ENCODE results near the gene SCARF2.

Gene SCARF2

GRCh38 chr22:20434264-20434751 lies 3.3 kb downstream of the SCARF2 start:
- in situ Hi-C loops (cut with MboI; ENCODE audit: low sequenced_read_pairs, unreplicated experiment) = no loop called here
- TF ChIP-seq CTCF (IDR thresholded peaks at IDR 0.05; ENCODE audit: borderline replicate concordance, control extremely low read depth, extremely low read depth, insufficient read depth, missing control alignments) = no peak

GRCh38 chr22:20433686-20434241 lies 3.9 kb downstream of the SCARF2 start:
- in situ Hi-C loops (cut with MboI; ENCODE audit: low sequenced_read_pairs, unreplicated experiment) = no loop called here
- DNase-seq (ENCODE audit: low spot score) = peak; percentile 22
- TF ChIP-seq CTCF (IDR thresholded peaks at IDR 0.05; ENCODE audit: borderline replicate concordance, control extremely low read depth, extremely low read depth, insufficient read depth, missing control alignments) = no peak

More at GRCh38 chr22:20434264-20434751, 3.3 kb downstream of the SCARF2 start:
- peak; percentile 16 for DNase-seq (ENCODE audit: low spot score)

GRCh38 chr22:20433191-20433590 lies 4.4 kb downstream of the SCARF2 start:
- in situ Hi-C loops (cut with MboI; ENCODE audit: low sequenced_read_pairs, unreplicated experiment) = no loop called here

GRCh38 chr22:20432244-20432686 lies 5.4 kb downstream of the SCARF2 start:
- DNase-seq (ENCODE audit: low spot score) = peak; percentile 31
- TF ChIP-seq CTCF (IDR thresholded peaks at IDR 0.05; ENCODE audit: borderline replicate concordance, control extremely low read depth, extremely low read depth, insufficient read depth, missing control alignments) = no peak
- in situ Hi-C loops (cut with MboI; ENCODE audit: low sequenced_read_pairs, unreplicated experiment) = no loop called here

More at GRCh38 chr22:20433191-20433590, 4.4 kb downstream of the SCARF2 start:
- no peak for TF ChIP-seq CTCF (IDR thresholded peaks at IDR 0.05; ENCODE audit: borderline replicate concordance, control extremely low read depth, extremely low read depth, insufficient read depth, missing control alignments)
- DNase-seq (ENCODE audit: low spot score) = peak; percentile 18

- no peak for TF ChIP-seq CTCF (IDR thresholded peaks at IDR 0.05; ENCODE audit: borderline replicate concordance, control extremely low read depth, extremely low read depth, insufficient read depth, missing control alignments)
- peak; percentile 30 for DNase-seq (ENCODE audit: low spot score)
- in situ Hi-C loops (cut with MboI; ENCODE audit: low sequenced_read_pairs, unreplicated experiment) = no loop called here
These were observed 6.0 kb downstream of the SCARF2 start for GRCh38 chr22:20431511-20432192.

- peak; percentile 68 for DNase-seq (ENCODE audit: low spot score)
- in situ Hi-C loops (cut with MboI; ENCODE audit: low sequenced_read_pairs, unreplicated experiment) = no loop called here
- TF ChIP-seq CTCF (IDR thresholded peaks at IDR 0.05; ENCODE audit: borderline replicate concordance, control extremely low read depth, extremely low read depth, insufficient read depth, missing control alignments) = no peak
These were observed 6.7 kb downstream of the SCARF2 start for GRCh38 chr22:20430720-20431510.
